Renal cortex interstitium (tissue), 11 donors: ENCODE results near the gene PDE4D. TPM values are rescaled to one million over a fixed set of nuclear protein-coding genes. Genes with fewer than 3 reads are reported as not detected.
"Not testable (repeated sequence)": the region's sequence is repeated elsewhere in the genome, so short reads cannot be mapped to it uniquely, and the experiment has no call there.

ENCODE experiments used
- DNase-seq, 11 donors: peaks; one replicate each; pipeline ENCODE4 v3.0.0-alpha.2; 2013; ENCODE audit warnings: low read depth in 9 of 11, low spot score in 4 of 11; ENCODE audit errors: extremely low read depth in 1 of 11
- polyA plus RNA-seq, 3 donors: library from polyadenylated mRNA; unstranded; fragments of 120-200 nt; gene quantifications; one replicate each; pipeline ENCODE4 v1.2.1, GENCODE V29; 2013; ENCODE audit not compliant: insufficient read length in 3 of 3

Gene PDE4D
- polyA plus RNA-seq, 3 donors: 18.6 to 43.9 (median 21.4) TPM

- DNase-seq: no peak
These were observed 405.5 kb downstream of the PDE4D start for GRCh38 chr5:59487772-59488729.

GRCh38 chr5:59487068-59487686, 406.3 kb downstream of the PDE4D start:
- no peak for DNase-seq

- no peak for DNase-seq
These were observed 407.0 kb downstream of the PDE4D start for GRCh38 chr5:59486508-59486907.

GRCh38 chr5:59485629-59486439, 407.7 kb downstream of the PDE4D start:
- DNase-seq: no peak

GRCh38 chr5:59485107-59485506, 408.4 kb downstream of the PDE4D start:
- DNase-seq: no peak

- no peak for DNase-seq
These were observed 408.9 kb downstream of the PDE4D start for GRCh38 chr5:59484618-59485017.

GRCh38 chr5:59483971-59484472, 409.5 kb downstream of the PDE4D start:
- DNase-seq: no peak

GRCh38 chr5:59479086-59479485, 414.4 kb downstream of the PDE4D start:
- peak in 3 of 11 donors; percentile 6 to 21 (median 18) for DNase-seq

GRCh38 chr5:59474324-59474723, 419.2 kb downstream of the PDE4D start:
- DNase-seq: no peak

GRCh38 chr5:59473611-59474010, 419.9 kb downstream of the PDE4D start:
- DNase-seq: no peak

GRCh38 chr5:59471463-59471862, 422.1 kb downstream of the PDE4D start:
- DNase-seq: no peak

GRCh38 chr5:59467969-59468368, 425.6 kb downstream of the PDE4D start:
- no peak for DNase-seq

GRCh38 chr5:59466271-59466670, 427.3 kb downstream of the PDE4D start:
- DNase-seq: peak in 1 of 11 donors; percentile 17

GRCh38 chr5:59464969-59465368, 428.6 kb downstream of the PDE4D start:
- no peak for DNase-seq

- not testable (repeated sequence) for DNase-seq
These were observed 429.8 kb downstream of the PDE4D start for GRCh38 chr5:59463618-59464166.

- DNase-seq: no peak
These were observed 430.6 kb downstream of the PDE4D start for GRCh38 chr5:59462956-59463355.

- DNase-seq: no peak
These were observed 433.0 kb downstream of the PDE4D start for GRCh38 chr5:59460368-59461153.

- DNase-seq: no peak
These were observed 434.4 kb downstream of the PDE4D start for GRCh38 chr5:59458966-59459729.
